ENCODE results near the gene GKAP1. TPM values are rescaled to one million over a fixed set of nuclear protein-coding genes. Genes with fewer than 3 reads are reported as not detected.
"Not testable (repeated sequence)": the region's sequence is repeated elsewhere in the genome, so short reads cannot be mapped to it uniquely, and the experiment has no call there.

The GKAP1 gene
- total RNA-seq, 1 donor from 2014 or later = 9.5 TPM

DNA sequence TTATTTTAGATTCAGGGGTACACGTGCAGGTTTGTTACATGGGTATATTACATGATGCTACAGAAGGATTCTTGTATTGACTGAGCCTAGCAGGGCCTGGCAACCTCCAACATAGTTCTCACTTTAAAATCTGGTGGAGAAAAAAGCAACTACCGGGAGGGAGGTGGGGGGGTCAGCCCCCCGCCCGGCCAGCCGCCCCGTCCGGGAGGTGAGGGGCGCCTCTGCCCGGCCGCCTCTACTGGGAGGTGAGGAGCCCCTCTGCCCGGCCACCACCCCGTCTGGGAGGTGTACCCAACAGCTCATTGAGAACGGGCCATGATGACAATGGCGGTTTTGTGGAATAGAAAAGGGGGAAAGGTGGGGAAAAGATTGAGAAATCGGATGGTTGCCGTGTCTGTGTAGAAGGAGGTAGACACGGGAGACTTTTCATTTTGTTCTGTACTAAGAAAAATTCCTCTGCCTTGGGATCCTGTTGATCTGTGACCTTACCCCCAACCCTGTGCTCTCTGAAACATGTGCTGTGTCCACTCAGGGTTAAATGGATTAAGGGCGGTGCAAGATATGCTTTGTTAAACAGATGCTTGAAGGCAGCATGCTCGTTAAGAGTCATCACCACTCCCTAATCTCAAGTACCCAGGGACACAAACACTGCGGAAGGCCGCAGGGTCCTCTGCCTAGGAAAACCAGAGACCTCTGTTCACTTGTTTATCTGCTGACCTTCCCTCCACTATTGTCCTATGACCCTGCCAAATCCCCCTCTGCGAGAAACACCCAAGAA lies 88.8 kb downstream of the GKAP1 start:
- DNase-seq (ENCODE audit: low spot score) = not testable (repeated sequence)

DNA sequence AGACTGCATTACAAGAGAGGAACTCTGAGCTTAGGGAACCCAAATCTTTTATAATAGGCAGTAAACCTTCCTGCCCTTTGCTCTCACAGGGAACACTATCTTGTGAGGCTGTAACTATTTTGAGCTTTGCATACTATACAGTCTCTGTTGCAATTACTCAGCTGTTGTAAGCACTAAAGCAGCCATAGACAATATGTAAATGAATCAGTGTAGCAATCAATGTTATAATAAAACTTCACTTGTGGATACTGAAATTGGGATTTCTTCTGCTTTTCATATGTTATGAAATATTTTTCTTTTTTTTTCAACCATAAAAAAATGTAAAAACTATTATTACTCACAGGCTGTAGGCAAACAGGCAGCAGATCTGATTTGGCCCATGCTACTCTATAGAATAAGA lies 93.1 kb downstream of the GKAP1 start:
- DNase-seq (ENCODE audit: low spot score) = no peak

DNA sequence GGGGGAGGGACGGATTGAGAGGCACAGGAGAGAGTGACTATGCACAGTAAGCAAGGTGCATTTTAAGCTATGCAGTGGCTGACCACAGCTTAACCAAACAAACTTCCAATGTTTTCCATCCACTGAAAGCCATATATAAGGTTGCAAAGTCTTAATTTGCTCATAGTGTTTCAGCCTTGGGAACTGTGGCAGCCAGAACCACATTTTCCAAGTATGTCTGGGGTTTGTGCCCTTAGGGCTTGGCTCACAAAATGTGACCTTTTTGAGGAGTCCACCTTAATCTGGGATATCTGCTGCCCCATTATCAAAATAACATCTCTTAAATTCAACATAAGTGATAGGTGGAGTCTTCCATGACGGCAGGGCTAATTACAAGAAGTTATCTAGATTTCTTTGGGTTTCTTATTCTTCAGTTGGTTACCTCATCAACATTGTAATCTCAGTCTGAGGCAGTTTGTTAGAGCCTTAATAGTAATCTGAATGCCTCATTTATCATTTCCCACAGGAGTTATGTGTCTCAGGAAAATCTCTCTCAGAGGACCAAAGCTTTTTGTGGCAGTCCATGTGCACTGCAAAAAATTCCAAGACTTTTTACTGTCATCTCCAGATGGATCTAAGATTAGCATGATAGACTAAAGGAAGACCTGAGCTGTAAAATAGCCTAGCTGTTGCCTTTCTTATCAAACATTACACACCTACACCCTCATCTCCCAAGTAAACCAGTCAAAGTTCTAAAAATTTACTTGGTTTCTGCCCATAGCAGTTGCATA lies 94.7 kb downstream of the GKAP1 start:
- no peak for DNase-seq (ENCODE audit: low spot score)

DNA sequence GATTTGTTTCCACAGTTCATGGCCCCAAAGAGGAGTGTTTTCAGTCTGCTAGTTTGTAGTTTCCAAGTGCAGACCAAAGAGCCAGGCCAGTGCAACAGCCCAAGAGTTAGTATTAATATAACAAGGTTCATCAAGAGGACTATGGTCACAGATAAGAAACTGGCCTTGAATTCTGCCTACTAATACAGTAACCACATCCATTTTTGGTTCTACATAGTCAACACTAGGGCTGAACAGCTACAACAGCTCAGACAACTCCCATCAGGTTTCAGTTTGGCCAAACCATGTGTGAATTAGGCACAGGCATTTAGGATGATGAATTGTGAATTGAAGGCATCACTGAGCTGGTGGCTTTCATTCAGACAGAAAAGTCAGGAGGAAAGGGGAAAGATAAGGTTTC lies 96.1 kb downstream of the GKAP1 start:
- no peak for DNase-seq (ENCODE audit: low spot score)

GRCh38 chr9:83715794-83716193 lies 101.8 kb downstream of the GKAP1 start:
- no peak for DNase-seq (ENCODE audit: low spot score)

- DNase-seq (ENCODE audit: low spot score) = no peak
Measured at GRCh38 chr9:83715221-83715620, 102.3 kb downstream of the GKAP1 start.

DNA sequence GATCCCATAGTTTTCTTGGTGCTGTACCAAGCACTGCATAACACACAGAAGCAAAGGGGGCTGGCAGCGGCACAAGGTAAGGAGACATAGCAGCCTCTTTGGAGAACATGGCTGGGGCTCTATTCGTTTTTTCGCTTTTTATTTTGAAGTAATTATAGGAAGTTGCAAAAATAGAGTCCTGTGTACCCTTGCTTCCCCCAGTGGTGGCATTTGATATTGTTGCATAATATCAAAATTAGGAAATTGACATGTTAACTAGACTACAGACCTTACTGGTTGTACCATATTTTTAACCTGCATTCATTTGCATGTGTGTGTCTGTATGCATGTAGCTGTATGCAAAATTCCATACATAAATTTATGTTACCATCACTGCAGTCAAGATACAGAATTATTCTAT lies 103.2 kb downstream of the GKAP1 start:
- no peak for DNase-seq (ENCODE audit: low spot score)

- DNase-seq (ENCODE audit: low spot score) = peak; percentile 81
Measured at GRCh38 chr9:83708515-83709158, 108.9 kb downstream of the GKAP1 start.

DNA sequence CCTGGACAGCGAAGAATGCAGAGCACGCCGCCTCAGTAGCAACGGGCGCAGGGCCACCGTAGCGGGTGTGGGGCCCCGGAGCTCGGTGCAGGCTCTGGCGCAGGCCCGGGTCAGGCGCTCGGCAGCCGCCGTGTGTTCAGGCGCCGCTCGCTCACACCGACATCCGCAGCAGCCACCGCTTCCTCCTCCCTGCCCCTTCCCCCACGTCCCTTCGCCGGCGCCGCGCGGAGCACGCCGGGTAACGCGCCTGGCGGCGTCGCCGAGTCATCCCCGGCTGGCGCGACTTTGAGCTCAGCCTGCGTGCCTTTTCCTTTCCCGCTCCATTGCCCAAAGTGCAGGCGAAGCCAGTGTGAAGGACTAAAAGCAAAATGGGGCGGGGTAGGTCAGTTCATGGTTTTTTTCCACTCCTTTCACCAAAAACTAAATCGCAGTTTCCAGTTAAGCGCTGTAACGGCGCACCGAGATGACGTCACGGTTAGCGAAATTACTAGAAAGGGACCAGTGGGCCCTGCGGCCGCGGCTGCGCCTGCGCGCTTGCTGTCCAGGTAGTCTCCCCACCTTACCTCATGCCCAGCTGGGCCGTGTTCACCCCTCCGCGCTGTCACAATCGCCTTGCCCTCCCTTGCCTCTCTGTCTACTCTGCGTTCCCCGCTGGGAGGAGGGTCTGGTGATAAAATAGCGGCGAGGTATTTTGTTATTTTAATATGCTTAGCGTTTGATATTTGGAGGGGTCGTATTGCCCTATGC lies 109.6 kb downstream of the GKAP1 start, which contains the start of gene UBQLN1:
UBQLN1 (minus strand) TSS at position 191 of the 747 bp plus-strand sequence. CDS start 279 bp downstream, outside the sequence.
- peak; percentile 94 for DNase-seq (ENCODE audit: low spot score)

DNA sequence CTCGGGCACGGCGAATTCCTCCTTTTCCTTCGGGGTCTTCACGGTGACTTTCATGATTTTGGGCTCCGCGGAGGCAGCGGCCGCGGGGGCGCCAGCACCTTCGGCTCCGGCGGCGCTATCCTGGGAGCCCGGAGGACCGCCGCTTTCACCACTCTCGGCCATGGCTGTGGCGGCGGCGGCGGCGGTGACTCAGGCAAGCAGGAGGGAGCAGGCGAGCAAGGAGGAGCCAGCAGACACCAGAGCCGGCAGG lies 110.1 kb downstream of the GKAP1 start:
- DNase-seq (ENCODE audit: low spot score) = no peak

DNA sequence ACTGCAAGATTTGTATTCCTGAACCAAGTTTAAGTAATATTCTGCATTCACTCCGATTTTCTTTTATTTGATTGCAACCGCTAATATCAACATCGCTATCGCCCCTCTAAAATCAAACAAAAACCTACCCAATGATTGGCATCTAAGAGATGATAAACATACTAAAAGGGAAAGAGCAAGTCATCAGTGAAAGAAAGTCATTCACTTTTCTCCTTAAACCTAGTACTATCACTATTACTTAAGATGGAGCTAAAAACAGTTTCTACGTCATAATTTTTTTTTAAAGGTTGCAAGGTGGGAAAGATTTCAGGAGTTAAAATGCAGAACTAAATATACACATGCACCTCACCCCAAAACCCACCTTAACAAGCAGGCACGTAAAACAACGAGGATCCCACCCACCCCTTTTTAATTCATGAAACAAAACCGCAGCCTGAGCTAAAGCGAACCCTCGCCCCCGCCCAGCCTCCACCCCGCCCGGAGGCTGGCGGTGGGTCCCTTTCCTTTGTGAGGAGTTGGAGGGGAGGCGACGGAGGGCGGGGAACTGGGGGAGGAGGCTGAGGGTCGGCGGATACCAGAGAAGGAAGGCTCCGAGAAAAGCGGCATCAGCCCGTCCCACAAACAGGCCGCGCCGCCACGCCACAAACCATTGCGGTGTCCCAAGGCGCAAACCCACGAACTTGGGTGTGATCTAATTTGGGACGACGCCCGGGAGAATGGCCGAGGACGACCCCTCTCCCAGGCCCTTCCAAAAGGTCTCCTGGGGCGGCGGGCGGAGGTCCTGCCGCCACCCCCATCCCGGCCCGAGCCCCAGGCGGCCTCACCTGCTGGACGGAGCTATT lies 110.7 kb downstream of the GKAP1 start:
- DNase-seq (ENCODE audit: low spot score) = peak; percentile 49

DNA sequence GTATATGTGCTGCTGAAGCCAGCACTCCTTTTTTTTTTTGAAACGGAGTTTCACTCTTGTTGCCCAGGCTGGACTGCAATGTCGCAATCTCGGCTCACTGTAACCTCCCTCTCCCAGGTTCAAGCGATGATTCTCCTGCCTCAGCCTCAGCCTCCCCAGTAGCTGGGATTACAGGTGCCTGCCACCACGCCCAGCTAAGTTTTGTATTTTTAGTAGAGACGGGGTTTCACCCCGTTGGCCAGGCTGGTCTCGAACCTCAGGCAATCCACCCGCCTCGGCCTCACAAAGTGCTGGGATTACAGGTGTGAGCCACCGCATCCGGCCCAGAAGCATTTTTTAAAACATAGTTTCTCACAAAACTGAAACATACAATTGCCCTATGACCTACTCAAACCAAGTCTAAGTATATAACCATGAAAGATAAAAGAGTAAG lies 112.3 kb downstream of the GKAP1 start:
- DNase-seq (ENCODE audit: low spot score) = not testable (repeated sequence)

- DNase-seq (ENCODE audit: low spot score) = no peak
Measured at GRCh38 chr9:83701769-83702168, 115.8 kb downstream of the GKAP1 start.

- DNase-seq (ENCODE audit: low spot score) = no peak
Measured at GRCh38 chr9:83701286-83701685, 116.3 kb downstream of the GKAP1 start.

GRCh38 chr9:83699615-83700014 lies 118.0 kb downstream of the GKAP1 start:
- no peak for DNase-seq (ENCODE audit: low spot score)

- no peak for DNase-seq (ENCODE audit: low spot score)
Measured at GRCh38 chr9:83698976-83699585, 118.5 kb downstream of the GKAP1 start.

GRCh38 chr9:83691492-83691891 lies 126.1 kb downstream of the GKAP1 start:
- no peak for DNase-seq (ENCODE audit: low spot score)
